Kidney glomerular epithelial cell (primary cell): ENCODE results near the gene ZNF778.
"Not testable (repeated sequence)": the region's sequence is repeated elsewhere in the genome, so short reads cannot be mapped to it uniquely, and the experiment has no call there.

Experiments used
- DNase-seq: peaks from one replicate; lab custom pipeline; 2025; lab: John Stamatoyannopoulos, UW

The ZNF778 gene

GRCh38 chr16:89257757-89258465 lies 40.4 kb downstream of the ZNF778 start:
- DNase-seq: no peak

DNA sequence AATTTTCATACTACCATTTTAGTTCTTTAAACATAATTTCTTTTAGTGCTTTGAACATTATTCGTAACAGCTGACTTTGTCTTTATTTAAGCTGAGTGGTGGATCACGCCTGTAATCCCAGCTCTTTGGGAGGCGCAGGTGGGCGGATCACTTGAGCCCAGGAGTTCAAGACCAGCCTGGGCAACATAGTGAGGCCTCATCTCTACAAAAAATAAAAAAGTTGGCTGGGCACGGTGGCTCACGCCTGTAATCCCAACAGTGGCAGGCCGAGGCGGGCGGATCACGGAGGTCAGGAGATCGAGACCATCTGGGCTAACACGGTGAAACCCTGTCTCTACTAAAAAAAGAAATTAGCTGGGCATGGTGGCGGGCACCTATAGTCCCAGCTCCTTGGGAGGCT lies 42.4 kb downstream of the ZNF778 start:
- not testable (repeated sequence) for DNase-seq

- peak; percentile 8 for DNase-seq
Observed at GRCh38 chr16:89261691-89262563, 44.4 kb downstream of the ZNF778 start.

DNA sequence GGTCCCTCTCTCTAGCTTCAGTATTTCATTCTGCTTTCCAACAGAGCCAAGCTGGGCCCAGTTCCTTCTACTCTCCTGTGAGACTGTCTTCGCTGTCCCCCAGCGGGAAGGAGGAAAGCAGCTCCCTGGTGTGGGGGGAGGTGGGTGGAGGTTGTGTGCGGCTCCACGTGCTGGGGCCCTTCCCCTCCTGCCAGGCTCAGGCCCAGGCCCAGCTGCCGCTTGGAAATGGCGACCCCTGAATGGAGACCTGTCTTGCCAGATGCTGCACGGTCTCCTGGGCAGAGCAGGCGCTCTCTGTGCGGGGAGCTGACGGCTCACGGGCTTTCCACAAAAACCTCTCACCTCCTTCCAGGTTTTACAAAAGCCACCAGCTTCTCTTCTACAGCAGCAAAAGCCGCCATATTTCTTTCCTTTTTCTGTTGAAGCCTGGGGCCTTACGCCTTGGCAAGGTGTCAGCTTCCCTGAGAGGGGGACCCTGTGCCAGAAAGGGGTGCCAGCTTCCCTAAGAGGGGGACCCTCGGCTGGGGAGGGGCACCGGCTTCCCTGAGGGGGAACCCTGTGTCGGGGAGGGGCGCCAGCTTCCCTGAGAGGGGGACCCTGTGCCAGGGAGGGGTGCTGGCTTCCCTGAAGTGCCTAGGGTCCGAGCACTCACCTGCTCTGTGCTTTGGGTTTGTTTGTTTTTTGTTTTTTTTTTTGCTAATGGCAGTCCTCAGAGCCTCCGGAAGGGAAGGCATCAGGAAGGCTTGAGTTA lies 47.5 kb downstream of the ZNF778 start:
- DNase-seq: no peak

DNA sequence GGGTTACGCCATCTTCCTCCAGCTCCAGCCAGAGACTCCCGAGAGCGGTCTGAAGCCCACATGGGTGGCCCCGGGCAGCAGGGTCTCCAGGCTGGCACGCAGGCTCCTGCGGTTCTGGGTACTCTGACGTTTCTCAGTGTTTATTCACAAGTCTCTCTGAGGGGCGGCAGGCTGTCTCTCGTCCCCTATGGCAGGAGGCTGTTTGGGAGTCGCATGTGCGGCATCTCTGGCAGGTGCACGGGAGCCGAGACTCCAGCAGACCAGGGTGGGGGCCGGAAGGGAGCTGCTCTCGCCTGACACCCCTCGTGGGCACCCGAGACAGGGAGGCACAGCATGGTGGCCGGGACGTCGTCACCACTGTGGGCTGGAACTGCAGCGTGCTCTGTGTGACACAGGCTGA lies 48.1 kb downstream of the ZNF778 start:
- DNase-seq: no peak

- DNase-seq: no peak
Observed at GRCh38 chr16:89266521-89267134, 49.1 kb downstream of the ZNF778 start.

DNA sequence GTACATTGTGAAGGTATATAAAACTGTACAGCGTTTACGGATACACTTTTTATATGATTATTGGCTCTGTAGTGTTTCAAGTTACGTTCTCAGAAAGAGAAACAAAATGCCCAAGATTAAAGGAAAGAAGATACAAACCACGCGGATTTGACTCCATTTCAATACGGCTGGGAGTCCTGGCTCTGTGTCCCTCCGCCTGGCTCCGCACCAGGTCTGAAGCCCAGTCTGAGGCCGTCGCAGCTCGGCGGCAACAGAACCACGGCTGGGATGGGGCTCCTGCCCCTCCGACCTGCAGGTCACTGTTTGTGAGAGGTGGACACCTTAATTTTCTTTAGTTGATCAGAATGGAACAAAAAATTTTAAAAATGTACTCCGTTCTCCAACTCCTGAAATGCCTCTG lies 50.2 kb downstream of the ZNF778 start:
- not testable (repeated sequence) for DNase-seq

DNA sequence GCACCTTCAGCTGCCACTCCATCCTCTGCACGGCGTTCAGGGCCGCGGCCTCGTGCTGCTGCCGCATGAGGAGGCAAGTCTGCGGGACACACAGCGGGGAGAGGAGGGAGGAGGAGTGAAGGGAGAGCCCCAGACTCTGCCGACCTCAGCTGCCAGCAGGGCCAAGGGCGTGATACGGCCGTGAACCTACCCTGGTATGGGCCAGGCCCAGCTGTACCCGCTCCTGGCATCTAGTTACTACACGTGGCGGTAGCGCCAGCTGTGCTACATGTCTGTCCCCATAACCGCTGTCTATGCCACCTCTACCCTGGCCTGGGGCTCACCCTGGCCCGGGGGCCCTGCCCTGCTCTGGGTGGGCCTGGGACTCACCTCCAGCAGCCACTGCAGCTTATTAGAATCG lies 51.1 kb downstream of the ZNF778 start:
- no peak for DNase-seq

GRCh38 chr16:89268987-89269735 lies 51.7 kb downstream of the ZNF778 start:
- no peak for DNase-seq

DNA sequence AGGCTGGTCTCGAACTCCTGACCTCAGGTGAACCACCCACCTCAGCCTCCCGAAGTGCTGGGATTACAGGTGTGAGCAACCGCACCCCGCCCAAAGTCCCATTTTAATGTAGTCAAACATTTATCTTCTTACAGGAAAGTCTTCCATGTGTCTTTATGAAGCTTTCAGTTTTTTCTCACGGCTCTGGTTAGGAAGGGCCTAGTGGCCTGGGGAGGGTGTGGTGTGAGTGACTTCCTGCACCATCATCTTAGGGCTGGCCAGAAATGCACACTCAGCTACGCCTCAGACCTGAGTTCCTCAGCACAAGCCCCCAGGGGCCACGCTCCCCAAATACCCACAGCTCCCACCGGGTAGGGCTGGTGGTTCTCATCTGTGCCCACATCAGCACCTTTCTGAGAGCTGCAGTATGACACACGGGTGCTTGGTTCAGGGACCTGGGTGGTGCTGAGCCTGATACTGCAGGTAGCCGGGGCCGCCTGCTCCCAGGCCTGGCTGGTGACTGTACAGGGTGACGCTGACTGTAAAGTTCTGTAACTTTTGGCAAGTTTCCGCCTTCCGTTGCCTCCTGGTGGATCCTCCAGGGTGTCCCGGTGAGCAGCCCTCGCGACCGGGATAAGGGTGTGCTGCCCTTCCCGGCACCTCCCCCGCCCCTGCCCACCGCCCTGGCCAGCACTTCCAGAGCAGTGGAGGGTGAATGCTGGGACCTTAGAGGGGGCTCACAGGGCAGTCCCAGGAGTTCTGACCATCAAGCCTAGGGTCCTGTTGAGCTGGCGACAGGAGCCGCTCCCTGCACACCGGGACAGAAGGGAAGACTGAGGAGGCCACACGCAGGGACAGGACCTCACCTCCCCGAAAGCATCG lies 52.5 kb downstream of the ZNF778 start:
- DNase-seq: no peak

DNA sequence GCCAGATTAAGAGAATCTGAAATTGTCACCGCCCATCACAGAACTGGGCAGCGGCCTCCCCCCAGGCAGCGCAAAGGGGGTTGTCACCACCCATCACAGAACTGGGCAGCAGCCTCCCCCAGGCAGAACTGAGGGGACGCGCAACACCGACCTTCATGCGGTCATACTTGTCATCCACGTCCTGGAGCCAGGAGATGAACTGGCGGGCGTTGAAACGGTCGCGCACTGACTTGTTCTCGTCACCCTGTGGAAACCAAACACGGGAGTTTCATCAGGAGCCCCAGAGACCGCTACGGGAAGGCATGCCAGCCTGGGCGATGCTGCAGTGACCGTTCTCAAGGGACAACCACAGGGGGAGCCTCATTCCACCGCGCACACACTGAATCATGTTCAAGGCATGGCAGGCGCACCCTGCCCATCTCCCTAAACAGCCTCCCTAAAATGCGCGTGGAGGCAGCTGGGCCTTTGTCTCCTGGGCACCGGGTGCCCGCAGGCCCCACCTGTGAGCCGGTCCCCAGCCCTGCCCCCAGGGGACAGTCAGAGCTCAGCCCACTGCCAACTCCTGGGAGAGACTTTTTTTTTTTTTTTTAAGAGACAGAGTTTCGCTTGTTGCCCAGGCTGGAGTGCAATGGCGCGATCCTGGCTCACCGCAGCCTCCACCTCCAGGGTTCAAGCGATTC lies 53.3 kb downstream of the ZNF778 start:
- no peak for DNase-seq

DNA sequence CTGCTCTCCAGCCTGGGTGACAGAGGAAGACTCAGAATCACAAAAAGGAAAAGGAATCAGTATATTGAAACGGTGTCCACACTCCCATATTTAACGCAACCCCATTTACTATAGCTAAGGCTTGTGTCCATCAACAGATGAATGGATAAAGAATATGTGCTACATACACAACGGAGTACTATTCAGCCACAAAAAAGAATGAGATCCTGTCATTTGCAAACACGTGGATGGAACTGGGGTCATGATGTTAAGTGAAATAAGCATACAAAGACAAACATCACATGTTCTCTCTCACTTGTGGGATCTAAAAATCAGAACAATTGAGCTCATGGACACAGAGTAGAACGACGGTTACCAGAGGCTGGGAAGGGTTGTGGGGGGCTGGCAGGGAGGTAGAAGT lies 55.1 kb downstream of the ZNF778 start:
- no peak for DNase-seq

- DNase-seq: no peak
Observed at GRCh38 chr16:89273741-89274472, 56.4 kb downstream of the ZNF778 start.

DNA sequence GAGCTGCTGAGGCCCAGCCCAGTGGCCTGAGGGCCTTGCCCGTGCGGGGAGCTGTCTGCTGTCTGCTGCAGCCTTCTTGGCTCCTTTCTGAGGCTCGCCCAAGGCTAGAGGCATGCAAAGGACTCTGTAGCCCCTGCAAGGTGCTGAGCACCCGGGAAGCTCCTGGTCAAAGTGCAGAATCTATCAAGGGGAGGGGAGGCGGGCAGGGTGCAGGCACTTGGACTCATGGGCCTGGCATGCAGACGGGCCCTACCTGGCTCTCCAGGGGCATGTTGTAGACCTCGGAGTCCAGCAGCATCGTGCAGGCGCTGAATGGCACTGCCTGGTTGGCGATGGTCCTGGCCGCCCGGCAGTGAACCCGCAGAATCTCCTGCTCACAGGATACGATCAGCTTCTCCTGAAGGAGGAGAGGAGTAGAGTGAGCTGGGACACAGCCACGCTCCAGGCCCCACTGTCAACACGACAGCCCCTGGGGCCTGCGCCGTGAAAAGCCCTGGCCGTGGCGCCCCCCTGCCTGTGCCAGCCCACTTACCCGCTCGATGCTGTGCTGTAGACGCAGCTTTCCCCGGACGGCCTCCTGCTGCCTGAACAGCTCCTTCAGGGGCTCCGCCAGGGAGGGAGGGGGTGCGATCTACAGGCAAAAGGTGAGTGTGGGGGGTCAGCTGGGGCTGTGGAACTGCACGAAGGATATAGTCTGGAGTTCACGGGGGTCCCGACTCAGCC lies 57.2 kb downstream of the ZNF778 start:
- DNase-seq: no peak

- no peak for DNase-seq
Observed at GRCh38 chr16:89275284-89275584, 57.7 kb downstream of the ZNF778 start.

GRCh38 chr16:89275837-89276720 lies 58.6 kb downstream of the ZNF778 start:
- no peak for DNase-seq

DNA sequence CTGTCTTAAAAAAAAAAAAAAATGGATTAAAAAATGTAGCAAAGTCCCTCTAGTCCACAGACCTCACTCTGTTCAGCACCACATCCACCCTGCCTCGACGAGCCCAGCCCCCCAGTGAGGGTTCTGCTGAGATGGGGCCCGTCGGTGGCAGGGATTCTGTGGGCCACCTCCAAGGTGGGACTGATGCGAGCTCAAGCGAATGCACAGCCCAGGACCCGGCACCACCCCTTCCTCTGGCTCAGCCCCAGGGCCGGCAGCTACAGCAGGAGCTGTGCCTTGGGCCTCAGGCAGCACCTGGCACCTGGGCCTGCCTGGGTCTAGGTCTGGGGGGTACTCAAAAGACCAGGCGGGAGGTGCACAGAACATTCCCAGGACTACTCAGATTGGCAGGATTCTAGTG lies 59.5 kb downstream of the ZNF778 start:
- DNase-seq: no peak
